ENCODE measurements around the gene XRCC3.

DNA sequence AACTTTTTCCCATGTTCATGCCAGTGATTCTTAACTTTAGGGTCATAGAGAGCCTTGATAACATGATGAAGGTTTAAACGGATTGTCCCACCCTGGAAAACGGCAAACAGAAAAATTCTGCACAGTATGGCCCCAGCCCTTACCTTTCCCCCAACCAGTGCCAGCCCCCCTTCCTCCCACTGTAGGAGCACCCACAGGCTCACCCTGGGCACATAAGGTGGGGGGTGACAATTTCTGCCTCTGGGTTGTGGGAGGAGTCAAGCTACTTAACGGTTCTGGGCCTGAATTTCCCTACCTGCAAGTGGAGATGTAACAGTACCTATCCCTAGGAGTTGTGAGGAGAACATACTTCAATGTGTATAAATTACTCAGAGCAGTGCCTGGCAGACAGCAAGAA is 18.0 kb downstream of the XRCC3 start:
- TF ChIP-seq, protein P1, sequence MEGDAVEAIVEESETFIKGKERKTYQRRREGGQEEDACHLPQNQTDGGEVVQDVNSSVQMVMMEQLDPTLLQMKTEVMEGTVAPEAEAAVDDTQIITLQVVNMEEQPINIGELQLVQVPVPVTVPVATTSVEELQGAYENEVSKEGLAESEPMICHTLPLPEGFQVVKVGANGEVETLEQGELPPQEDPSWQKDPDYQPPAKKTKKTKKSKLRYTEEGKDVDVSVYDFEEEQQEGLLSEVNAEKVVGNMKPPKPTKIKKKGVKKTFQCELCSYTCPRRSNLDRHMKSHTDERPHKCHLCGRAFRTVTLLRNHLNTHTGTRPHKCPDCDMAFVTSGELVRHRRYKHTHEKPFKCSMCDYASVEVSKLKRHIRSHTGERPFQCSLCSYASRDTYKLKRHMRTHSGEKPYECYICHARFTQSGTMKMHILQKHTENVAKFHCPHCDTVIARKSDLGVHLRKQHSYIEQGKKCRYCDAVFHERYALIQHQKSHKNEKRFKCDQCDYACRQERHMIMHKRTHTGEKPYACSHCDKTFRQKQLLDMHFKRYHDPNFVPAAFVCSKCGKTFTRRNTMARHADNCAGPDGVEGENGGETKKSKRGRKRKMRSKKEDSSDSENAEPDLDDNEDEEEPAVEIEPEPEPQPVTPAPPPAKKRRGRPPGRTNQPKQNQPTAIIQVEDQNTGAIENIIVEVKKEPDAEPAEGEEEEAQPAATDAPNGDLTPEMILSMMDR (IDR thresholded peaks at IDR 0.05; ENCODE audit: extremely low read depth in 1 of 2, insufficient read depth in 1 of 2, low read depth in 1 of 2, low read length in 2 of 2), result no peak
- TF ChIP-seq EZH2 (IDR thresholded peaks at IDR 0.05; ENCODE audit: borderline replicate concordance, low read depth, low read length, severe bottlenecking) (no peak), POLR2A (IDR thresholded peaks at IDR 0.05; ENCODE audit: low read depth, low read length) (no peak)
- TF ChIP-seq, protein P2, sequence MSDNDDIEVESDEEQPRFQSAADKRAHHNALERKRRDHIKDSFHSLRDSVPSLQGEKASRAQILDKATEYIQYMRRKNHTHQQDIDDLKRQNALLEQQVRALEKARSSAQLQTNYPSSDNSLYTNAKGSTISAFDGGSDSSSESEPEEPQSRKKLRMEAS (IDR thresholded peaks at IDR 0.05; ENCODE audit: insufficient read depth, insufficient read length), result no peak

Data from endothelial cell of umbilical vein (primary cell).